CD4-positive, alpha-beta T cell treated with Interferon gamma for 1 hour (primary cell): Measurements from ENCODE around the gene MMRN1.
A peak's percentile ranks its signal among the peaks of the same experiment; 100 is the strongest.

Source experiments
- DNase-seq: peaks from one replicate; pipeline ENCODE4 v3.0.0-alpha.2; 2020

Gene MMRN1

GRCh38 chr4:89909889-89910288 lies 15.2 kb downstream of the MMRN1 start:
- DNase-seq: no peak

GRCh38 chr4:89913623-89914022 lies 19.0 kb downstream of the MMRN1 start:
- no peak for DNase-seq

GRCh38 chr4:89914609-89915550 lies 20.2 kb downstream of the MMRN1 start:
- no peak for DNase-seq

- no peak for DNase-seq
These were observed 21.3 kb downstream of the MMRN1 start for GRCh38 chr4:89915937-89916336.

GRCh38 chr4:89922848-89923416 lies 28.3 kb downstream of the MMRN1 start:
- no peak for DNase-seq

GRCh38 chr4:89928838-89929237 lies 34.2 kb downstream of the MMRN1 start:
- DNase-seq: no peak

GRCh38 chr4:89929425-89930159 lies 34.9 kb downstream of the MMRN1 start:
- DNase-seq: peak; percentile 6

- no peak for DNase-seq
These were observed 44.9 kb downstream of the MMRN1 start for GRCh38 chr4:89939546-89939945.

- no peak for DNase-seq
These were observed 45.3 kb downstream of the MMRN1 start for GRCh38 chr4:89939994-89940393.

- no peak for DNase-seq
These were observed 48.2 kb downstream of the MMRN1 start for GRCh38 chr4:89942811-89943210.

GRCh38 chr4:89949782-89950387 lies 55.2 kb downstream of the MMRN1 start:
- no peak for DNase-seq

- no peak for DNase-seq
These were observed 57.8 kb downstream of the MMRN1 start for GRCh38 chr4:89952458-89952857.

- no peak for DNase-seq
These were observed 60.4 kb downstream of the MMRN1 start for GRCh38 chr4:89954906-89955695.

GRCh38 chr4:89957046-89957926 lies 62.6 kb downstream of the MMRN1 start:
- DNase-seq: no peak

- DNase-seq: no peak
These were observed 87.2 kb downstream of the MMRN1 start for GRCh38 chr4:89981789-89982334.

- no peak for DNase-seq
These were observed 93.6 kb downstream of the MMRN1 start for GRCh38 chr4:89988268-89988667.

- DNase-seq: no peak
These were observed 98.1 kb downstream of the MMRN1 start for GRCh38 chr4:89992744-89993143.

- DNase-seq: no peak
These were observed 99.7 kb downstream of the MMRN1 start for GRCh38 chr4:89994176-89994873.

GRCh38 chr4:89995006-89995405 lies 100.4 kb downstream of the MMRN1 start:
- no peak for DNase-seq

GRCh38 chr4:89995814-89996213 lies 101.2 kb downstream of the MMRN1 start:
- DNase-seq: no peak
